Astrocyte (in vitro differentiated cells and primary cell): Measurements from ENCODE around the gene MRPS2.
"Not testable (repeated sequence)": the region's sequence is repeated elsewhere in the genome, so short reads cannot be mapped to it uniquely, and the experiment has no call there.

Experiments
- EZH2 ChIP-seq: IDR thresholded peaks from 2 replicates; pipeline ENCODE4 v1.6.1; 2012; ENCODE audit warnings: mild to moderate bottlenecking, low read length, inconsistent platforms; ENCODE audit not compliant: insufficient read depth
- TF ChIP-seq, protein P1 (sequence below): IDR thresholded peaks from 2 replicates; pipeline ENCODE4 v1.5.1; 2011; ENCODE audit warnings: low read depth, mild to moderate bottlenecking, inconsistent platforms, low read length, moderate library complexity; ENCODE audit not compliant: insufficient read depth

DNA sequence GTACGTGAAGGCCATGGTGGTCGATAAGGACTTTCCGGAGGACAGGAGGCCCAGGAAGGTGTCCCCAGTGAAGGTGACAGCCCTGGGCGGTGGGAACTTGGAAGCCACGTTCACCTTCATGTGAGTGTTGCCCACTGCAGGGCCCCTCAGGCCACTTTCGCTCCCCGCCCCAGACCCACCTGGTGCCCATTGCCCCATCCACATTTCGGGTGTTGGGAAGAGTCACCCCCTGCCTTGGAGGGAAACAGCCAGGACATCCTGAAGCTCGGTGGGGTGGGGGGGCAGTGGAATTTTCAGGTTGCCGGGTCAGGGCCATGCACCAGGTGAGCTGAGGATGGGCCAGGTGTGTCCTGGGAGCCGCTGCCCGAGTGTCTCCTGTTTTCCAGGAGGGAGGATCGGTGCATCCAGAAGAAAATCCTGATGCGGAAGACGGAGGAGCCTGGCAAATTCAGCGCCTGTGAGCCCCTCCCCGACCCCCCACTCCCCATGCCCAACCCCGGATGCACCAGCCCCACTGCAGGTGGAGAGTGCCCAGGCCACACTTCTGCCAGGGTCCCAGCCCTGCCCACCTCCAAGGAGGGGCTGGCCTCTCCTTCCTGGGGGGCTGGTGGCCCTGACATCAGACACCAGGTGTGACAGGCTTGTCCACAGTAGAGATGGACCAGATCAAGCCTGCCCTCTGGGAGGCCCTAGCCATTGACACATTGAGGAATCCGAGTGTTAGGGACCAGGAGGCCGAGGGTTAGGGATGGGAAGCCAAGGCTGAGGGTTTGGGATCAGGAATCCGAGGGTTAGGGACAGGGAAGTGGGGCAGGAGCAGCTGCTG is 46.5 kb downstream of the MRPS2 start:
- TF ChIP-seq, protein P1, sequence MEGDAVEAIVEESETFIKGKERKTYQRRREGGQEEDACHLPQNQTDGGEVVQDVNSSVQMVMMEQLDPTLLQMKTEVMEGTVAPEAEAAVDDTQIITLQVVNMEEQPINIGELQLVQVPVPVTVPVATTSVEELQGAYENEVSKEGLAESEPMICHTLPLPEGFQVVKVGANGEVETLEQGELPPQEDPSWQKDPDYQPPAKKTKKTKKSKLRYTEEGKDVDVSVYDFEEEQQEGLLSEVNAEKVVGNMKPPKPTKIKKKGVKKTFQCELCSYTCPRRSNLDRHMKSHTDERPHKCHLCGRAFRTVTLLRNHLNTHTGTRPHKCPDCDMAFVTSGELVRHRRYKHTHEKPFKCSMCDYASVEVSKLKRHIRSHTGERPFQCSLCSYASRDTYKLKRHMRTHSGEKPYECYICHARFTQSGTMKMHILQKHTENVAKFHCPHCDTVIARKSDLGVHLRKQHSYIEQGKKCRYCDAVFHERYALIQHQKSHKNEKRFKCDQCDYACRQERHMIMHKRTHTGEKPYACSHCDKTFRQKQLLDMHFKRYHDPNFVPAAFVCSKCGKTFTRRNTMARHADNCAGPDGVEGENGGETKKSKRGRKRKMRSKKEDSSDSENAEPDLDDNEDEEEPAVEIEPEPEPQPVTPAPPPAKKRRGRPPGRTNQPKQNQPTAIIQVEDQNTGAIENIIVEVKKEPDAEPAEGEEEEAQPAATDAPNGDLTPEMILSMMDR = not testable (repeated sequence)
- TF ChIP-seq EZH2 = not testable (repeated sequence)
